Iris pigment epithelial cell (primary cell): Measurements from ENCODE around the gene BMP7.

Experiments
- DNase-seq: peaks from one replicate; pipeline ENCODE4 v3.0.0-alpha.2; 2011; ENCODE audit warnings: low read depth

Gene BMP7

GRCh38 chr20:57124800-57125517 lies 141.5 kb downstream of the BMP7 start:
- DNase-seq = no peak

- no peak for DNase-seq
These were observed 142.1 kb downstream of the BMP7 start for GRCh38 chr20:57124366-57124765.

GRCh38 chr20:57123504-57123903 lies 142.9 kb downstream of the BMP7 start:
- DNase-seq = no peak

- no peak for DNase-seq
These were observed 143.6 kb downstream of the BMP7 start for GRCh38 chr20:57122536-57123489.

- no peak for DNase-seq
These were observed 147.5 kb downstream of the BMP7 start for GRCh38 chr20:57118964-57119363.
